ENCODE data around the gene RPL18A. TPM values are rescaled to one million over a fixed set of nuclear protein-coding genes. Genes with fewer than 3 reads are reported as not detected.
A peak's percentile ranks its signal among the peaks of the same experiment; 100 is the strongest.

RPL18A gene
- total RNA-seq, 4 donors from 2014 or later = 799 to 1,594 (median 1,135) TPM

DNA sequence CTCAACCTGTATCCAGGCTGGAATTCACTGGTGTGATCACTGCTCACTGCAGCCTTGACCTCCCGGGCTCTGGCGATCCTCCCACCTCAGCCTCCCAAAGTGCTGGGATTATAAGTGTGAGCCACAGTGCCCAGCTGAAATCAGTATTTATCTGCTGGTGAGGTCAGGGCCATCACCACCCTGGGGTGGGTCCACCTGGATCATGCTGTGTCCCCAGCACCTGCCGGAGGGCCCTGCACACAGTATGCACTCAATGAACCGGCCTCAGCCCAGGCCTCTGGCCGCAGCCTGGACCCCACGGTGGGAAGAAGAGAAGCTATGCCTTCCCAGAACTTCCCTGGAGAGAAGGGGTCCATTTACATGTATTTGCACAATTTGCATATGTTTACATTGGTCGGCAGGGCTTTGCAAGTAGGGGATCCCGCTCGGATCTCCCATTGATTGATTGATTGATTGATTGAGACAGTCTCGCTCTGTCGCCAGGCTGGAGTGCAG is 9.5 kb downstream of the RPL18A start:
- Histone ChIP-seq H3K4me1 (peaks cover 0 to 29% (median 11%) of the 10 kb centered on the region in 3 donors), H3K27me3 (peaks cover 49% of the 10 kb centered on the region), H3K9me3 (no peaks in the 10 kb centered on the region), H3K4me3 (no peak overlapping the region), H3K27ac (no peak overlapping the region), H3K36me3 (peaks cover 0 to 22% of the 10 kb centered on the region in 2 donors)
- TF ChIP-seq POLR2AphosphoS5 (IDR thresholded peaks at IDR 0.05) (no peak), POLR2A (IDR thresholded peaks at IDR 0.05) (no peak), EP300 (IDR thresholded peaks at IDR 0.05) (no peak)
- TF ChIP-seq, protein P1, sequence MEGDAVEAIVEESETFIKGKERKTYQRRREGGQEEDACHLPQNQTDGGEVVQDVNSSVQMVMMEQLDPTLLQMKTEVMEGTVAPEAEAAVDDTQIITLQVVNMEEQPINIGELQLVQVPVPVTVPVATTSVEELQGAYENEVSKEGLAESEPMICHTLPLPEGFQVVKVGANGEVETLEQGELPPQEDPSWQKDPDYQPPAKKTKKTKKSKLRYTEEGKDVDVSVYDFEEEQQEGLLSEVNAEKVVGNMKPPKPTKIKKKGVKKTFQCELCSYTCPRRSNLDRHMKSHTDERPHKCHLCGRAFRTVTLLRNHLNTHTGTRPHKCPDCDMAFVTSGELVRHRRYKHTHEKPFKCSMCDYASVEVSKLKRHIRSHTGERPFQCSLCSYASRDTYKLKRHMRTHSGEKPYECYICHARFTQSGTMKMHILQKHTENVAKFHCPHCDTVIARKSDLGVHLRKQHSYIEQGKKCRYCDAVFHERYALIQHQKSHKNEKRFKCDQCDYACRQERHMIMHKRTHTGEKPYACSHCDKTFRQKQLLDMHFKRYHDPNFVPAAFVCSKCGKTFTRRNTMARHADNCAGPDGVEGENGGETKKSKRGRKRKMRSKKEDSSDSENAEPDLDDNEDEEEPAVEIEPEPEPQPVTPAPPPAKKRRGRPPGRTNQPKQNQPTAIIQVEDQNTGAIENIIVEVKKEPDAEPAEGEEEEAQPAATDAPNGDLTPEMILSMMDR (IDR thresholded peaks at IDR 0.05) = no peak
- no peak for ATAC-seq
- 41 to 64% methylated on average over 2 to 6 of the region's 11 CpGs for WGBS, 2 donors (ENCODE audit: low coverage in 1 of 2)

DNA sequence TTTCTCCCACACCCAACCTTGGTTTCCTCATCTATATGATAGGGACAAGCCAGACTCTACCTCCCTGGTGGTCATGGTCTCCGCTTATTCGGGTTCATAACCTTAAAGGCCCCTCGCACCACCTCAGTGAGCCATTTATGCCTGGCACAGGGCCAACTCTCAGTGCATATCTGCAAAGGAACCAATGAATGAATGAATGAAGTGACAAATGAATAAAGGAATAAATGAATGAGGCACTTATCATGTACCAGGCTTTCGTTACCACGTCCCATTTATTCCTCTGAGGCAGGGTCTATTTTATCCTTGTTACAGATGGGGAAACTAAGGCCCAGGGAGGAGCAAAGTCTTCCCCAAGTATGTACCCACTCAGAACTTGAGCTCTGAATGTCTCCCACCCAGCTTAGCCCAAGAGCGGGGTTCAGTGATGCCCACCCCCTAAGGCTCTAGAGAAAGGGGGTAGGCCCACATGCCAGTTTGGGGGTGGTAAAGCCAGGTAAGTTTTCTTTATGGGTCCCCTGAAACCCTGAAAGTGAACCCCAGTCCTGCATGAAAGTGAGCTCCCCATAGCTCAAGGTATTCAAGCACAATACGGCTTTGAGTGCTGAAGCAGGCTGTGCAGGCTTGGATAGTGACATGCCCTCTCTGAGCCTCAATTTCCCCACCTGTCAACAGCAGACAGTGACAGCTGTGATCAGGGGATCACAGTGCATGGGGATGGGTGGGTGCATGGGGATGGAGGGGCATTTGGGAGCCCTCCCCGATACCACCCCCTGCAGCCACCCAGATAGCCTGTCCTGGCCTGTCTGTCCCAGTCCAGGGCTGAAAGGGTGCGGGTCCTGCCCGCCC is 11.5 kb downstream of the RPL18A start:
- H3K27me3 ChIP-seq = peaks cover 70% of the 10 kb centered on the region

DNA sequence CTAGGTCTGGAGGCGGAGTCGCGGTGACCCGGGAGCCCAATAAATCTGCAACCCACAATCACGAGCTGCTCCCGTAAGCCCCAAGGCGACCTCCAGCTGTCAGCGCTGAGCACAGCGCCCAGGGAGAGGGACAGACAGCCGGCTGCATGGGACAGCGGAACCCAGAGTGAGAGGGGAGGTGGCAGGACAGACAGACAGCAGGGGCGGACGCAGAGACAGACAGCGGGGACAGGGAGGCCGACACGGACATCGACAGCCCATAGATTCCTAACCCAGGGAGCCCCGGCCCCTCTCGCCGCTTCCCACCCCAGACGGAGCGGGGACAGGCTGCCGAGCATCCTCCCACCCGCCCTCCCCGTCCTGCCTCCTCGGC is 12.2 kb downstream of the RPL18A start, which contains the start of gene SLC5A5:
TSS of gene SLC5A5 (plus strand) at position 68 of the 373 bp plus-strand sequence. CDS start 375 bp downstream, outside the sequence.
- ATAC-seq = no peak
- no peak for TF ChIP-seq EP300 (IDR thresholded peaks at IDR 0.05)
- no peak for TF ChIP-seq POLR2AphosphoS5 (IDR thresholded peaks at IDR 0.05)
- no peak for TF ChIP-seq POLR2A (IDR thresholded peaks at IDR 0.05)
- TF ChIP-seq, protein P1 (IDR thresholded peaks at IDR 0.05) = no peak
- Histone ChIP-seq H3K4me3 (peak within 1 kb of the TSS in 1 of 2 donors; percentile 6), H3K27ac (no peak within 1 kb of the TSS), H3K36me3 (no peaks in the 10 kb centered on the region), H3K4me1 (peaks cover 0 to 32% (median 11%) of the 10 kb centered on the region in 3 donors), H3K9me3 (no peaks in the 10 kb centered on the region), H3K27me3 (peaks cover 76% of the 10 kb centered on the region)
- 0% methylated on average over 2 of the region's 26 CpGs; no CpG with 5 or more reads in 1 of the 2 donors for WGBS, 2 donors (ENCODE audit: low coverage in 1 of 2)

More for the DNA sequence above, 11.5 kb downstream of the RPL18A start:
- no peak overlapping the region for H3K4me3 ChIP-seq
- H3K27ac ChIP-seq = no peak overlapping the region
- peaks cover 0 to 32% (median 11%) of the 10 kb centered on the region in 3 donors for H3K4me1 ChIP-seq
- H3K9me3 ChIP-seq = no peaks in the 10 kb centered on the region
- 47 to 51% methylated on average over 2 to 3 of the region's 10 CpGs for WGBS, 2 donors (ENCODE audit: low coverage in 1 of 2)
- peaks cover 0 to 1% of the 10 kb centered on the region in 2 donors for H3K36me3 ChIP-seq
- ATAC-seq = no peak
- no peak for TF ChIP-seq POLR2A (IDR thresholded peaks at IDR 0.05)
- TF ChIP-seq, protein P1 (IDR thresholded peaks at IDR 0.05) = no peak
- TF ChIP-seq EP300 (IDR thresholded peaks at IDR 0.05) = no peak
- TF ChIP-seq POLR2AphosphoS5 (IDR thresholded peaks at IDR 0.05) = no peak

DNA sequence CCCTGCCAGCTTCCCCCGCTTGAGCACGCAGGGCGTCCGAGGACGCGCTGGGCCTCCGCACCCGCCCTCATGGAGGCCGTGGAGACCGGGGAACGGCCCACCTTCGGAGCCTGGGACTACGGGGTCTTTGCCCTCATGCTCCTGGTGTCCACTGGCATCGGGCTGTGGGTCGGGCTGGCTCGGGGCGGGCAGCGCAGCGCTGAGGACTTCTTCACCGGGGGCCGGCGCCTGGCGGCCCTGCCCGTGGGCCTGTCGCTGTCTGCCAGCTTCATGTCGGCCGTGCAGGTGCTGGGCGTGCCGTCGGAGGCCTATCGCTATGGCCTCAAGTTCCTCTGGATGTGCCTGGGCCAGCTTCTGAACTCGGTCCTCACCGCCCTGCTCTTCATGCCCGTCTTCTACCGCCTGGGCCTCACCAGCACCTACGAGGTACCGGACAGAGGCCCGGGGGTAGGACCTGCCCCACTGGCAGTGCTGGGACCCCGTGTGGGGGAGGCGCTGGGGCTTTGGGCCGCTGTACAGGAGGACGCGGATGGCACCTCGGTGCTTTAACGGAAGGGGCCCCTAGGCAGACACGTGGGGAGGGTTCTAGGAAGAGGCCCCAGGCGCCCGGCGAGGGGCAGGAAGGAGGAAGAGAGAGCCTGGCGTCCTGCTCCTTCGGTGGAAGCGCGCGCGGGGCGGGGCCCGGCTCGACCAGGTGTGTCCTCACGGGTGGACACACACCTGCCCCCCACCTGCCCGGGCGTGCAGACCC is 12.7 kb downstream of the RPL18A start:
- H3K4me1 ChIP-seq = peaks cover 0 to 32% (median 11%) of the 10 kb centered on the region in 3 donors
- peak overlapping the region in 1 of 2 donors; percentile 6 for H3K4me3 ChIP-seq
- H3K27ac ChIP-seq = no peak overlapping the region
- H3K9me3 ChIP-seq = no peaks in the 10 kb centered on the region
- no peaks in the 10 kb centered on the region for H3K36me3 ChIP-seq
- TF ChIP-seq POLR2AphosphoS5 (IDR thresholded peaks at IDR 0.05) (no peak), POLR2A (IDR thresholded peaks at IDR 0.05) (no peak), EP300 (IDR thresholded peaks at IDR 0.05) (no peak)
- TF ChIP-seq, protein P1 (IDR thresholded peaks at IDR 0.05) = no peak
- peaks cover 81% of the 10 kb centered on the region for H3K27me3 ChIP-seq
- ATAC-seq = no peak
- WGBS, 2 donors (ENCODE audit: low coverage in 1 of 2) = no CpG with 5 or more reads among the region's 61 CpGs
